ENCODE results near the gene ACOX1.

The ACOX1 gene

GRCh38 chr17:75910699-75911098, 68.3 kb downstream of the ACOX1 start:
- Histone ChIP-seq H3K4me2 (ENCODE audit: insufficient read depth, low read length) (no peak overlapping the region), H3K27me3 (ENCODE audit: insufficient read depth, low read length, poor library complexity) (no peaks in the 10 kb centered on the region), H3K4me3 (ENCODE audit: low read depth in 1 of 2, low read length in 2 of 2) (no peak overlapping the region), H3K9ac (ENCODE audit: low read depth, low read length) (no peak overlapping the region), H2AFZ (ENCODE audit: low read depth, low read length) (no peak overlapping the region), H3K9me3 (ENCODE audit: insufficient read depth, low read length, severe bottlenecking) (no peaks in the 10 kb centered on the region), H3K36me3 (ENCODE audit: insufficient read depth, low read length) (peaks cover 21% of the 10 kb centered on the region), H3K27ac (ENCODE audit: low read length) (no peak overlapping the region), H3K4me1 (ENCODE audit: insufficient read depth, low read length) (peaks cover 6% of the 10 kb centered on the region), H4K20me1 (ENCODE audit: insufficient read depth, low read length) (no peaks in the 10 kb centered on the region), H3K79me2 (ENCODE audit: insufficient read depth, low read length) (peaks cover 3% of the 10 kb centered on the region; the same call in 1 of the 2 replicates)
- no peak for ATAC-seq (ENCODE audit: insufficient read depth, low read depth)
- no peak for DNase-seq
- TF ChIP-seq, protein P1, sequence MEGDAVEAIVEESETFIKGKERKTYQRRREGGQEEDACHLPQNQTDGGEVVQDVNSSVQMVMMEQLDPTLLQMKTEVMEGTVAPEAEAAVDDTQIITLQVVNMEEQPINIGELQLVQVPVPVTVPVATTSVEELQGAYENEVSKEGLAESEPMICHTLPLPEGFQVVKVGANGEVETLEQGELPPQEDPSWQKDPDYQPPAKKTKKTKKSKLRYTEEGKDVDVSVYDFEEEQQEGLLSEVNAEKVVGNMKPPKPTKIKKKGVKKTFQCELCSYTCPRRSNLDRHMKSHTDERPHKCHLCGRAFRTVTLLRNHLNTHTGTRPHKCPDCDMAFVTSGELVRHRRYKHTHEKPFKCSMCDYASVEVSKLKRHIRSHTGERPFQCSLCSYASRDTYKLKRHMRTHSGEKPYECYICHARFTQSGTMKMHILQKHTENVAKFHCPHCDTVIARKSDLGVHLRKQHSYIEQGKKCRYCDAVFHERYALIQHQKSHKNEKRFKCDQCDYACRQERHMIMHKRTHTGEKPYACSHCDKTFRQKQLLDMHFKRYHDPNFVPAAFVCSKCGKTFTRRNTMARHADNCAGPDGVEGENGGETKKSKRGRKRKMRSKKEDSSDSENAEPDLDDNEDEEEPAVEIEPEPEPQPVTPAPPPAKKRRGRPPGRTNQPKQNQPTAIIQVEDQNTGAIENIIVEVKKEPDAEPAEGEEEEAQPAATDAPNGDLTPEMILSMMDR (IDR thresholded peaks at IDR 0.05; ENCODE audit: borderline replicate concordance, extremely low read depth, low read length, poor library complexity, severe bottlenecking) = no peak
- no peak for TF ChIP-seq EZH2 (IDR thresholded peaks at IDR 0.05; ENCODE audit: borderline replicate concordance, low read depth, low read length, severe bottlenecking)

- peak; percentile 41 for DNase-seq
- Histone ChIP-seq H3K79me2 (ENCODE audit: insufficient read depth, low read length) (peaks cover 8% of the 10 kb centered on the region), H3K4me2 (ENCODE audit: insufficient read depth, low read length) (no peak overlapping the region), H3K27ac (ENCODE audit: low read length) (no peak overlapping the region), H3K27me3 (ENCODE audit: insufficient read depth, low read length, poor library complexity) (no peaks in the 10 kb centered on the region), H3K36me3 (ENCODE audit: insufficient read depth, low read length) (peaks cover 15% of the 10 kb centered on the region), H3K9me3 (ENCODE audit: insufficient read depth, low read length, severe bottlenecking) (no peaks in the 10 kb centered on the region), H3K4me1 (ENCODE audit: insufficient read depth, low read length) (peaks cover 13% of the 10 kb centered on the region), H4K20me1 (ENCODE audit: insufficient read depth, low read length) (no peaks in the 10 kb centered on the region), H3K4me3 (ENCODE audit: low read depth in 1 of 2, low read length in 2 of 2) (no peak overlapping the region), H3K9ac (ENCODE audit: low read depth, low read length) (no peak overlapping the region), H2AFZ (ENCODE audit: low read depth, low read length) (no peak overlapping the region)
- peak; percentile 16; the same call in 1 of the 3 replicates for ATAC-seq (ENCODE audit: insufficient read depth, low read depth)
- TF ChIP-seq, protein P1 (IDR thresholded peaks at IDR 0.05; ENCODE audit: borderline replicate concordance, extremely low read depth, low read length, poor library complexity, severe bottlenecking) = no peak
- TF ChIP-seq EZH2 (IDR thresholded peaks at IDR 0.05; ENCODE audit: borderline replicate concordance, low read depth, low read length, severe bottlenecking) = no peak
Observed at GRCh38 chr17:75909812-75910274, 69.1 kb downstream of the ACOX1 start.

DNA sequence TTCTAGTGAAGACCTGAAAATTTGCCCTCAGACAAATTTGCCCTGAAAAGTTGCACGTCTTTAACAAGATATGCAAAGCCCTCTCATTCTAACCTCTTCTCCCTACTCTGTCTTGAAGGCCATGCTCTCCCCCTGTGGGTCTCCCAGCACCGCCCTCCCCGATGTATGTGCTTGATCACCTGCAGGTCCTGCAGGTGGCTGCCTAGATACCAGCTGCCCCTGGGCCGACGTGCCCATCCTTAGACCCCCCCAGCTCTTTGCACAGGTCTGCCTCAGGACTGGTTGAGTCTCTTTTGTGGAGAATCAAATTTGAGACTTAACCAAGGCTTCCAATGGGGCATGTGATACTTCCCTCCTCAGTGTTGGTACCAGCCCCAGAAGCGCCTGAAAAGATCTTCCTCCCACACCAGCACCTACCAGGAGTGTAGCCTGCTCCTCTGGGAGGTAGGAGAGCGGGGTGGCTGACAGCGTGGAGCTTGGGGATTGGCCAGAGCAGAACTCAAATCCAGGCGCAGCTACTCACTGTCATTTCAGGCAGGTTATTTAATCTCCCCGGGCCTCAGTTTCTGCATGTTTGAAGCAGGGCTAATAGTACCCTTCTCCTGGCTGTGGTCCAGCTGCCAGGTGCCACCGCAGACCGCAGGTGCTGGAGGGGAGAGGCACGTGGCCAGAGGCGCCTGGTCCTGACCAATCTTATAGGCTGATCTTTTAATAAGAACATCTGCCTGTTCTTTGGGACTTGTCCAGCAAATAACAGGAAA, 69.7 kb downstream of the ACOX1 start:
- Histone ChIP-seq H3K4me1 (ENCODE audit: insufficient read depth, low read length) (peaks cover 14% of the 10 kb centered on the region), H3K9ac (ENCODE audit: low read depth, low read length) (no peak overlapping the region), H4K20me1 (ENCODE audit: insufficient read depth, low read length) (no peaks in the 10 kb centered on the region), H3K4me3 (ENCODE audit: low read depth in 1 of 2, low read length in 2 of 2) (no peak overlapping the region), H3K36me3 (ENCODE audit: insufficient read depth, low read length) (peaks cover 10% of the 10 kb centered on the region), H3K27ac (ENCODE audit: low read length) (no peak overlapping the region), H3K27me3 (ENCODE audit: insufficient read depth, low read length, poor library complexity) (no peaks in the 10 kb centered on the region), H2AFZ (ENCODE audit: low read depth, low read length) (no peak overlapping the region), H3K9me3 (ENCODE audit: insufficient read depth, low read length, severe bottlenecking) (no peaks in the 10 kb centered on the region), H3K4me2 (ENCODE audit: insufficient read depth, low read length) (no peak overlapping the region), H3K79me2 (ENCODE audit: insufficient read depth, low read length) (peaks cover 12% of the 10 kb centered on the region)
- no peak for TF ChIP-seq EZH2 (IDR thresholded peaks at IDR 0.05; ENCODE audit: borderline replicate concordance, low read depth, low read length, severe bottlenecking)
- TF ChIP-seq, protein P1 (IDR thresholded peaks at IDR 0.05; ENCODE audit: borderline replicate concordance, extremely low read depth, low read length, poor library complexity, severe bottlenecking) = no peak
- no peak for ATAC-seq (ENCODE audit: insufficient read depth, low read depth)
- peak; percentile 56 for DNase-seq
